Left hindlimb (tissue), 1 donor: ENCODE results near the gene P4HA2.
"Not testable (repeated sequence)": the region's sequence is repeated elsewhere in the genome, so short reads cannot be mapped to it uniquely, and the experiment has no call there.

Experiments used
- DNase-seq: peaks from one replicate; pipeline ENCODE4 v3.0.0-alpha.2; 2018

The P4HA2 gene

GRCh38 chr5:132195727-132196126, 31.9 kb downstream of the P4HA2 start:
- DNase-seq: no peak

DNA sequence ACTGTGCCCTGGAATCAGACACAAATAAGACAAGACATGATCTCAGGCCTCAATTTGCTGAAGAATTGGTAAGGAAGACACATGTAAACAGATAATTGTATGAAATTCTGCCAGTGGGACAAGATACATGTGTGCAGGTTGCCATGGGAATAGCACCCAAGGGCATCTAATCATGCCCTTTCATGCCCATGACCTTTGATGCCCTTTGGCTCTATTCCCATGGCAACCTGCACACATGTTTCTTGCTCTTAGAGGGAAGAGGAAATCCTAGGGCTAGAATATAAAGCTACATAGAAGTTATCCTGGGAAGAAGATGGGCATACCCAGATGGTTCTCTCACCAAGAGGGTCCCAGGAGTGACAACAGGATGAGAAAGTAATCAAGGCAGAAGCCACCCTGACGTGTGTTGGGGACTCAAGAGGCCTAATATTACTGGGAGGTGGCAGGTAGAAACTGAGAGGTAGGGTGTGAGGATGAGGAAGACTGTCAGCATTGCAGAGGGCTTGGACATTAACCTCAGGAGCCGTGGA, 34.4 kb downstream of the P4HA2 start:
- DNase-seq: no peak

- no peak for DNase-seq
Measured at GRCh38 chr5:132190161-132190817, 37.4 kb downstream of the P4HA2 start.

- DNase-seq: no peak
Measured at GRCh38 chr5:132184588-132184987, 43.1 kb downstream of the P4HA2 start.

- DNase-seq: no peak
Measured at GRCh38 chr5:132183723-132184122, 43.9 kb downstream of the P4HA2 start.

- no peak for DNase-seq
Measured at GRCh38 chr5:132182359-132183040, 45.2 kb downstream of the P4HA2 start.

GRCh38 chr5:132181011-132181629, 46.5 kb downstream of the P4HA2 start:
- DNase-seq: no peak

DNA sequence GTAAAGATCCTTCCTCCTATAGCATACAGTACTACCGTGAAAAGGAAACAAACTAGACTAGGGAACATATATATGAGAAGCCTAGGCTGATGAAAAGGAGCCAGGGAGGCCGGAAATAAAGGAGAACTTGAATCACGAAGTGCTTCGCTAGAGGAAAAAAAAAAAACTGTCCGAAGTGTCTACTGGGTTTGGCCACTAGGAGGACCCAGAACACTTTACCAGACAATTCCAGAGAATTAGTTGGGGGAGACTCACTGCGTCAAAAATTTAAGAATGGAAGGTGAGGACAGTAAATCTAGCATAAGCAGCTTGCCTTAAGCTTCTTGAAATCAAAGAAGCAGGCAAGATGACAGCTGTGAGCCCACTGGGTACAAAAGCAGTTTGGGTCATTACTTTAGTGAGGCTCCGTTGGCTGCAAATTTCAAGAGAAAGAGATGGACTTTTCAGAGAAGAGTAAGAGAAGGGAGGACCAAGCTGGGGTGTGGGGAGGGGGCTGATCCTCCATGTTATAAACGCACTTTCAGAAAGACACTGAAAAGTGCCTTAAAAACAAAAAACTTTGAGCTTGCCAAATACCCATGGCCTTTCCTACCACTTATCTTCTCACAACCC, 47.4 kb downstream of the P4HA2 start:
- peak; percentile 40 for DNase-seq

- DNase-seq: no peak
Measured at GRCh38 chr5:132179405-132179804, 48.2 kb downstream of the P4HA2 start.

GRCh38 chr5:132177691-132178149, 49.9 kb downstream of the P4HA2 start:
- DNase-seq: no peak

- DNase-seq: no peak
Measured at GRCh38 chr5:132176987-132177386, 50.7 kb downstream of the P4HA2 start.

GRCh38 chr5:132176521-132176945, 51.1 kb downstream of the P4HA2 start:
- DNase-seq: no peak

DNA sequence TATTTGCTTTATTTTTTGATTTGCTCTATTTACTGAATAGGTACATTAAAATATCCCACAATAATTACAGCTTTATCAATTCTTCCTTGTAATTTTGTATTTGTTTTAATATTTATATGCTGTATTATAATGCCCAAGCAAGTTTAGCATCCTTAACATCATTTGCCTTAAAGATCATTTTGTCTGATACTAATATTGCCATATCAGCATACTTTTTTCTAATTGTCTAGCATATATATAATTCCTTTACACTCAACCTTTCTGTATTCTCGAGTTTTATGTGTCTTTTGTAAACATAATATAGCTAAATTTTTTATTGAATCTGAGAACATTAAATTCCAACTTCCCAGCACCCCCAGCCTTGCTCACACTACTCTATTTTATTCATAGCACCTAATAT, 64.7 kb downstream of the P4HA2 start:
- no peak for DNase-seq

DNA sequence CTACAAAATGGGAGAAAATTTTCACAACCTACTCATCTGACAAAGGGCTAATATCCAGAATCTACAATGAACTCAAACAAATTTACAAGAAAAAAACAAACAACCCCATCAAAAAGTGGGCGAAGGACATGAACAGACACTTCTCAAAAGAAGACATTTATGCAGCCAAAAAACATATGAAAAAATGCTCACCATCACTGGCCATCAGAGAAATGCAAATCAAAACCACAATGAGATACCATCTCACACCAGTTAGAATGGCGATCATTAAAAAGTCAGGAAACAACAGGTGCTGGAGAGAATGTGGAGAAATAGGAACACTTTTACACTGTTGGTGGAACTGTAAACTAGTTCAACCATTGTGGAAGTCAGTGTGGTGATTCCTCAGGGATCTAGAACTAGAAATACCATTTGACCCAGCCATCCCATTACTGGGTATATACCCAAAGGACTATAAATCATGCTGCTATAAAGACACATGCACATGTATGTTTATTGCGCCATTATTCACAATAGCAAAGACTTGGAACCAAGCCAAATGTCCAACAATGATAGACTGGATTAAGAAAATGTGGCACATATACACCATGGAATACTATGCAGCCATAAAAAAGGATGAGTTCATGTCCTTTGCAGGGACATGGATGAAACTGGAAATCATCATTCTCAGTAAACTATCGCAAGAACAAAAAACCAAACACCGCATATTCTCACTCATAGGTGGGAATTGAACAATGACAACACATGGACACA, 65.9 kb downstream of the P4HA2 start:
- DNase-seq: not testable (repeated sequence)

DNA sequence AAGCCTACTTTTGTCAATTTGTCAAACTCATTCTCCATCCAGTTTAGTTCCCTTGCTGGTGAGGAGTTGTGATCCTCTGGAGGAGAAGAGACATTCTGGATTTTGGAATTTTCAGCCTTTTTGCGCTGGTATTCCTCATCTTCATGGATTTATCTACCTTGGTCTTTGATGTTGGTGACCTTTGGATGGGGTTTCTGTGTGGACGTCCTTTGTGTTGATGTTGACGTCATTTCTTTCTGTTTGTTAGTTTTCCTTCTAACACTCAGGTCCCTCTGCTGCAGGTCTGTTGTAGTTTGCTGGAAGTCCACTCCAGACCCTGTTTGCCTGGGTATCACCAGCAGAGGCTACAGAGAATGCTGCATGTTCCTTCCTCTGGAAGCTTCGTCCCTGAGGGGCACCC, 71.2 kb downstream of the P4HA2 start:
- no peak for DNase-seq

- no peak for DNase-seq
Measured at GRCh38 chr5:132150565-132150964, 77.1 kb downstream of the P4HA2 start.

DNA sequence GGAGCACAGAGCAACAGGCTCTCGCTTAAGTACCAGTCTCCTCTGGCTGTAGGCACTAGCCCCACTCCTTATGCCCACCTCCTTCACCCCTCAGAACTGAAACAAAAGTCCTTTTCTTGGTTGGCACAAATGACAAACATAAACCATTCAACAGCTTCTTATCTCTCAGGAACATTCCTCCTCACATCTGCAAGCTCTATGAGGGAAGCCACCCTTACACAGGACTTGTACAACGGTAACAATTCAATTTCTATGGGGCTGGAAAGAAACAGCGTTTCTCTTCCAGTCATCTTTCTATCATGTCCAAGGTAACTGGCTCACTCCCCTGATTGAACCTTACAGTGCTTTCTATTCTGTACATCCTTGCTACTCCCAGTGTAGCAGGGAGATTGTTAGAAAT, 80.0 kb downstream of the P4HA2 start:
- DNase-seq: no peak

DNA sequence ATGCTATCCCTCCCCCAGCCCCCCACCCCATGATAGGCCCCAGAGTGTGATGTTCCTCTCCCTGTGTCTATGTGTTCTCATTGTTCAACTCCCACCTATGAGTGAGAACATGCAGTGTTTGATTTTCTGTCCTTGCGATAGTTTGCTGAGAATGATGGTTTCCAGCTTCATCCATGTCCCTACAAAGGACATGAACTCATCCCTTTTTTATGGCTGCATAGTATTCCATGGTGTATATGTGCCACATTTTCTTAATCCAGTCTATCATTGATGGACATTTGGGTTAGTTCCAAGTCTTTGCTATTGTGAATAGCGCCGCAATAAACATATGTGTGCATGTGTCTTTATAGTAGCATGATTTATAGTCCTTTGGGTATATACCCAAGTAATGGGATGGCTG, 82.3 kb downstream of the P4HA2 start:
- not testable (repeated sequence) for DNase-seq

DNA sequence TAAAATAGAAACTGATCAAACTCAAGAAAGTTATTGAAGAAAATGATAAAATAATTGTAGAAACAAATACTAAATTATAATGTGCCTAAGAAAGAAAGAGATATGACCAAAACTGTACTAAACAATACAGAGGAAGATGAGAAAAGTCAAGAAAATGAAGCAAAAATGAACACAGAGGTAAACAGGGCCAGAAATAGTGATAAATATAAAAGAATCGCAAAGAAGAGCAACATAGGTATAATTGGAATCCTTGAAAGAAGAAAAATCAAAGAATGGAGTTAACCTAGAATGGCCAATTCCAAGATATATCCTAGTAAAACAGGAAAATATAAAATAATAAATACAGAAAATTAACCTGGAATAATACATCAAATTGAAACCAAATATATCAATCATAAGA, 84.5 kb downstream of the P4HA2 start:
- DNase-seq: no peak

DNA sequence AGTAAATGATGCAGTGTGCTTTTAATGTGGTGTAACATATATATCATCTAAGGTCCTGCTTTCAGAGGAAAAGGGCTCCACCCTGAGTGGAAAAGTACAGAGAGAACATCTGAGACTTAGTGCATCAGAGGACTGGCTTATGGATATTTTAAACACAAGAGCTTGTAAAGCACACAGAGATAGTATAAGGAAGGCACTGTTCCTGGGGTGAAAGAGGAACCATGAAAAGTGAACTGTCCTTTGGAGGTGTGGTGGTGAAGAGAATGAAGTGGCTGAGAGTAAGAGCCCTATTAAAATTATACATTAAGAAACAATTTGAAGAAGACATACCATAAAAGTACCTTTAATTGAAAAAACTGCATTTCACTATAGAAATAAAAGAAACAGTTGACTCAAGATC, 85.2 kb downstream of the P4HA2 start:
- DNase-seq: no peak
